ENCODE results near the gene LRIT2.
A peak's percentile ranks its signal among the peaks of the same experiment; 100 is the strongest.

Gene LRIT2

GRCh38 chr10:84205049-84205852, 20.1 kb downstream of the LRIT2 start:
- DNase-seq (ENCODE audit: low read depth), result peak; percentile 50

GRCh38 chr10:84204610-84205009, 20.7 kb downstream of the LRIT2 start:
- no peak for DNase-seq (ENCODE audit: low read depth)

GRCh38 chr10:84204122-84204521, 21.2 kb downstream of the LRIT2 start:
- DNase-seq (ENCODE audit: low read depth), result no peak

GRCh38 chr10:84202349-84202748, 23.0 kb downstream of the LRIT2 start:
- DNase-seq (ENCODE audit: low read depth), result no peak

DNA sequence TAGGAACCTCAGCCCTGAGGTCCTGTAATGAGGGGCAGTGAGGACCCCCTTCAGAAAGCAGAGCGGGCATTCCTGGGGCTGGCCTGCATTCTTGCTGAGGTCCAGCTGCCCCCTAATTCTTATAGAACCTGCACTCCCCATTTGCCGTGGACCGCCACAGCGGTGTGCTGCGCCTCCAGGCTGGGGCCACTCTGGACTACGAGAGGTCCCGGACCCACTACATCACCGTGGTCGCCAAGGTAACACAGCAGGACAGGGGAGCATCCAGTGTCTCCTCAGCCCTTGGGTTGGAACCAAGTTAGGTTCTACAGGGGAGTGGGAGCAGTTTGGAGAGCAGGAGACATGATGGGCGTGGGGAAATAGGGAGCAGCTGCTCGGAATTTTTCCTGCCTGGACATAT, 23.7 kb downstream of the LRIT2 start:
- no peak for DNase-seq (ENCODE audit: low read depth)

DNA sequence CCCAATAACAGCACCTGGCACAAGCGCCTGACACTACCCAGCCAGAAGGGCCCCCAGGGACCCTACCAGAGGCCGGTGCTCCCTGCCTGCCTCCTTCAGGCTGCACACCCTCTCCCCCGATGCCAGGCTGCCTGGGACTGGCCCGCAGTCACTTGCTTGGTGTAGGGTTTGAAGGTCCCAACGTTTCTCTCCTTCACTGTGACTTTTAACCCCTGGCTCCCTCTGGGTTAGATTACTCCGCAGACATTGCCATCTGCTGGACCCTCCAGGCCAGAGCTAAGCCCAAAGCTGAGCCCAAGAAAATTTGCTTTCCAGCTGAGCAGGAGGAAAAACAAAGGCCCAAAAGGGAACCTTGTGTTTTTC, 24.1 kb downstream of the LRIT2 start:
- no peak for DNase-seq (ENCODE audit: low read depth)

DNA sequence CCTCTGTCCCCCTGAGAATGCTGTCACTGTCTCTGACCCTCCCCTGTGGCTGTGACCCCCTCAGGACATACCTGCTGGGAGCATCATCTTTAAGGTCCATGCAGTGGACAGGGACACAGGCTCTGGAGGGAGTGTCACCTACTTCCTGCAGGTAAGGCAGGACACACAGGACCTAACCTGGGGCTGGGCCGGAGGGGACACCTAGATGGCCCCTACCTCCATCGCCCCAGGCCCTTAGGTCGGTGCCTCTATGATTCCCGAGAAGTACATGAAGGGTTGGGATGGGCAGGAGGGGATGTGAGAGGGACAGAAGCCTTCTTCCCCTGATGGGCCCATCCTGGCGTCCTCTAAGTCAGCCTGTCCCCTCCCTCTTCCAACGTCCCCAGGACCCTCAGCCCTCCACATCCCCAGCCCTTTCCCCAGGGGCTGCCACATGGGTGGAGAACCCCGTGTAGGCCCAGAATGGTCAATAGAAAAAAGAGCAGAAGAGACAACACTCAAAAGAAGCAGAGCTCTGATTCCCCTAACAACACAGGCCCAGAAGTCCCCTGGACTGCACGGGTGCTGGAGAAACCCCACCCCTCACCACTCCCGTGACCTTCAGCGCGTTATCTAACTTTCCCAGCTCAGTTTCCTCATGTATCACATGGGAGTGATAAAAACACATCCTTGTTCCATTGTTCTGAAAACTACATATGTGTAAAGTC, 24.7 kb downstream of the LRIT2 start:
- no peak for DNase-seq (ENCODE audit: low read depth)

- no peak for DNase-seq (ENCODE audit: low read depth)
Measured at GRCh38 chr10:84198206-84198915, 27.0 kb downstream of the LRIT2 start.

- DNase-seq (ENCODE audit: low read depth), result no peak
Measured at GRCh38 chr10:84197643-84198042, 27.7 kb downstream of the LRIT2 start.

DNA sequence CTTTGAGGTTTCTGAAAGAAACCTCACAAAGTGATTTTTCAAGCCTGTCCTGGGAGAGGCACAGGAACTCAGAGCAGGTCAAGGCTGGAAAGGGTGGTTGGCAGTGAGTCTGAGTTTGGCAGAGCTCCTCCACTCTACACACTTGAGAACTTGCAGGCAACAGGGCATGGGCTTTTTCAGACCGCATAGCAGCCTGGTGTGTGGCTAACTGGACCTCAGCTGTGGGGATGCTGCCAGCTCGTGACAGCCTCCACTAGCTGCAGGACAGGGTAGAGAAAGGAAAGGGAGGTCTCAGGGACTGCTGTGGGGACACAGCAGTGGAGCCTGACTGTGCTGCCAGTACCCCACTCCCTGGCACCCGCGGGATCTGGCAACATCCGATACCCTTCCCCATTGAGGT, 28.4 kb downstream of the LRIT2 start:
- no peak for DNase-seq (ENCODE audit: low read depth)

DNA sequence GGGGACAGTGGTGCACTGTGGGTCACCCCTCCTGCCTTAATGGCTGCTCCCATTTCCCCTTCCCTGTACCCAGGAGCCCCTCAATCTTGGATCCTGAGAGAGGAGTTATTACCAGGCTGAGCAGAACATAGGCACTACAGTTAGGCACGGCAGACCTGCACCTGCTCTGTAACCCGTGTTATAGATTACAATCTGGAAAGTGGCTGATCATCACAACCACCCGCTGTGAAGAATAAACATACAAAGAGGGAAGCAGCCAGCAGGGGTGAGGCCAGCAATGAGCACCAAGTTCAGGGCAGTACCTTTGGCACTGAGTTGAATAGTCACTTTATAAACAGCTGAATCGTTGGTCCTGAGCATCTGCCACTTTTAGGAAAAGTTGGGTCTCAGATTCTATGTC, 29.3 kb downstream of the LRIT2 start:
- DNase-seq (ENCODE audit: low read depth), result no peak

- no peak for DNase-seq (ENCODE audit: low read depth)
Measured at GRCh38 chr10:84195044-84195830, 30.1 kb downstream of the LRIT2 start.

DNA sequence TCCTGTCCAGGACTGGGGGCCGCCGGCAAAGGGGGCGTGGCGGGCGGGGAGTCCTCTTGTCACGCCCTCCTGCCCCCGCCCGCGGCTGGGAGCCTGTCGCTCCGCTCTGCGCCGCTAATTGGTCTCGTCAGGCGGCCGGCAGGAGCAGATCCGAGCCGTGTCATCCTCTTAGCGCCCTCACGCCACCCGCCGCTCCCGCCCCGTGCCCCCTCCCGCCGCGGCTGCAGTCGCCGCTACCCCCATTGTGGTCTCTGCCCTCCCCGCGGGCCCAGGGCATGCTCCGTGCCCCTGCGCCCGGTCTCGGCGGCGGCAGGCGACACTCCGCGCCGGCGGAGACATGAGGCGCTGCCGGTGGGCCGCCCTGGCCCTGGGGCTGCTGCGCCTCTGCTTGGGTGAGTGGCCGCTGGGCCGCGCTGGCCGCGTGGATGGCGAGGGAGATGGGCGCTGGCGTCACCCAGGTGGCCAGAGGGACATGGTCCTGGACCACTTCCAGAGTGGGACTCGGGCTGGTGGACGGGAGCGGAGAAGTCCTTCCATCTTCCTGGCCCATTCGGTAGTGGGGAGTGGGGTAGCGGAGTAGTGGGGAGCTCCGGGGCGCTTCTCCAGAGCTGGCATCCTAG, 30.8 kb downstream of the LRIT2 start, which contains the start of gene CDHR1:
CDHR1 (plus strand) TSS at position 114 of the 620 bp plus-strand sequence; CDS start at position 338, 224 bp downstream.
- peak; percentile 50 for DNase-seq (ENCODE audit: low read depth)

DNA sequence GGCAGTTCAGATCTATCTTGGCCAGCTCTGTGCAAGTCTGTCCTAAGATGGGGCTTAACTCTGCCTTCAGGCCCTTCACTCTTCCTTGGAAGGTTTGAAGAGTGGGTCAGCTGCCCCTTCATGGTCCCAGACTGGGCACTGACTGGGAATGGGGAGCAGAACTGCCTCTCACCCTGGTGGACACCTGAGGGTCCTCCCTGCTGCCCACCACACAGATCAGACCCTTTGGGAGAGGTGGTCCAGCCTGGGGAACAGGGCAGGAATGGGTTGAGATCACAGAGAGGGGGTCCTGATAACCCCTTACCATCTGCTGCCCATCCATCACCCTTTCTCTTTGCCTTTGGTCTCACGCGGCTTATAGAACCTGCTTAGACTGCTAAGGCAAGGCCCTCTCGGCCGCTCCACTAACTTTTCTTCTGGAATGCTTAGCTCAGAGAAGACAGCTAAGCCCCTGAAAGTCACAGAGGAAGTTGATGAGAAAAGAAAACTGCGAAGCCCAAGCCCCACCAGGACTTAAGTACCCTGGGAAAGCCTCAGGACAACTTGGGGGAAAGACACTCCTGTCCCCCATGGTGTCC, 31.4 kb downstream of the LRIT2 start:
- no peak for DNase-seq (ENCODE audit: low read depth)

DNA sequence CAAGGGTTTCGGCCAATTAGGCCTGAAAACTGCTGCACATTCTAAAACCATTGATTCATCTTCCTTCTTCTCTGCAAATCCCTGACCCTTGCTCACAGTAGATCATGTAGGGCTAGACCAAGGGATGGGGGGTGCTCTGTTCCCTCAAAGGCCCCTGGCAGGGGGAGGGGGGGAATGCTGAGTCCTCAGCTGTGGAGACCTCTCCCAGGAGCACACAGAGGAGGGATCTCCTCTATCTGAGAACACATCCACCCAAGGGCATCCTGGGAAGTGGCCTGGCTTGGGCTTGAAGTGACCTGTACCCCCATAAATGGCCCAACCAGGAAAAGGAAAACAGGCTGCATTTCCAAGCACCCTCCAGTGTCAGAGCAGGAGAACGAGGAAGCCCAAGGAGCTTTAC, 32.0 kb downstream of the LRIT2 start:
- DNase-seq (ENCODE audit: low read depth), result no peak

DNA sequence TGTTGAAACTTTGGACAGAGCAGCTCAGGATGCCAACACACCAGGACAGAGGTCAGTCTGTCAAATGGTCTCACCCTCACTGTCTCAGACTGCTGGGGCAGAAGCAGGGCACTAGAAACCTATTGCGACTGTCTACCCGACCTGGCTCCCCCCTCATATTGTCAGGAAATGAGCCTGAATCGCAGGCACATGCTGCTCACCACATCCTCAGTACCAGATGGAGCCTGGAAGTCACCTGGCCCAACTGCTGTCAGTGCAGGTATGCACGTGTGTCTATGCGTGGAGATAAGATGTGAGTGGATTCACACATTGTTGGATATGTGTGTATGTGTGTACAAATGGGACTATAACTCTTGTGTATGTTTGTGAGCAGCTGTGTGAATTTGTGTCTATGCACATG, 34.2 kb downstream of the LRIT2 start:
- DNase-seq (ENCODE audit: low read depth), result no peak

DNA sequence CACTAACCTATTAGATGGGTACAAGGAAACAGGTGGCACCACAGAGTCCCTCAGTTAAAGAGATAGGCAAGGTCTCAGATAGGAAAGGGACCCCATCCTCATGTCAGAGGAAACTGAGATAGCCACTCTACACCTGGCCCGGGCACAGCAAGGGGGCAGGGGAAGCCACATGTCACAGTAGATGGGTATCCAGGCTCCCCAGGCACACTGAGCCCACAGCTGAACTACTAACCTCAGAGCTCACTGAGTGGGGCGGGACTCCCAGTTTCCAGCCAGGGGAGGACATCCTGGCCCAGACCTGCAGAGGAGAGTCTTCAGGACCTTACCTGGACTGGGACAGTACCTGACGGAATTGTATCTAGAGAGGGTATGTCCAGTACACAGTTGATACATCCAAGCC, 34.7 kb downstream of the LRIT2 start:
- DNase-seq (ENCODE audit: low read depth), result no peak

DNA sequence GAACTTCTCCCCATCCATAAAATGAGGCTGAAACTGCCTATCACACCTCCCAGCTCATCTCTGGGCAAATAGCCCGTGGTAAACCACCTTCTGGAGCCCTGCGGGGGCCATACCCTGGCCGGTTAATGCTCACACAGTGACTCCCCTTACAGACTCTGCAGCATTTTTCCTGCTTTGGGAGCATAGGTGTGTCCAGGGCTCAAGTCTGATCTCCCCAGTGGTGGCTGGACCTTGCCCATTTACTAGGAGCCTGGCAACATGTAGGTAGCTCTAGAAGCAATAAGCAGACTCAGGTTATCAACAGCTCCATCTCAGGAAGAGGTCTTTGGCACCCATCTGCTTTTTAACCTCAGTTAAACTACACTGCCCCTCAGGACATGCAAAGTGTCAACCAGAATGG, 36.5 kb downstream of the LRIT2 start:
- no peak for DNase-seq (ENCODE audit: low read depth)

DNA sequence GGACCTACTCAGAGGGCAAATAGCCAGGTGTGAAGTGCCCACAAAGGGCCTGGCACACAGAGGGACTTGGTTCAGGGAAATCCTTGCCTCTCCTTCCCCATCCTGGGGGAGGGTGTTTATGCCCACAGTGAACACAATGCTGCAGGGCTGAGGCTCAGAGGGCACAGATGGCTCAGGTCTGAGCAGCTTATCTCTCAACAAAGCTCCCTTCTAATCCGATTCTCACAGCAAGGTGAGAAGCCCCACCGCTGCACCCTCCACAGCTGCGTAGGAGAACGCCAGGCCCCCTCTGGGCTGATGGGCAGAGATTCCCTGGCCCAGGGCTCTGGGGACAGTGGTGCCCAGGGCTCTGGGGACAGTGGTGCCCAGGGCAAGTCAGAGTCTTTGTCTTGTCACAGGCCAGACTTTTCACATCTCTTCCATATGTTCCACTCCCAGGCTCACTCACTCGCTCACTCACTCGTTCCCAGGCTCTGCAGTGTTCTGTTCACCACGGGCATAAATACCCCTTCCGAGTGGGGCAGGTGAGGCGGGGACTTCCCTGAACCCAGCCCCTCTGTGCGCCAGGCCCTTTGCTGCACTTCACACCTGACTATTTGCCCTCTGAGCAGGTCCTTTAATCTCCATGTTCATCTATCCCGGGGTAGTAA, 39.7 kb downstream of the LRIT2 start:
- DNase-seq (ENCODE audit: low read depth), result no peak

DNA sequence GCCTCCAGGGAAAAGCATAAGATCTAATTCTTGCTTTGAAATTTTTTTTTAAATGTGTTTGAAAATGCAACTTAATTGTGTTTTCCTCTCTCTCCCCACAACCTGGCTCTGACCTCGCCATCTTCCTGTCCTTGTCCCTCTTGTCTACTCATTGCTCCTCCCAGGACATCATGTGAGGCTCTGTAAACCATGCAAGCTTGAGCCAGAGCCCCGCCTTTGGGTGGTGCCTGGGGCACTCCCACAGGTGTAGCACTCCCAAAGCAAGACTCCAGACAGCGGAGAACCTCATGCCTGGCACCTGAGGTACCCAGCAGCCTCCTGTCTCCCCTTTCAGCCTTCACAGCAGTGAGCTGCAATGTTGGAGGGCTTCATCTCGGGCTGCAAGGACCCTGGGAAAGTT, 40.8 kb downstream of the LRIT2 start:
- no peak for DNase-seq (ENCODE audit: low read depth)

DNA sequence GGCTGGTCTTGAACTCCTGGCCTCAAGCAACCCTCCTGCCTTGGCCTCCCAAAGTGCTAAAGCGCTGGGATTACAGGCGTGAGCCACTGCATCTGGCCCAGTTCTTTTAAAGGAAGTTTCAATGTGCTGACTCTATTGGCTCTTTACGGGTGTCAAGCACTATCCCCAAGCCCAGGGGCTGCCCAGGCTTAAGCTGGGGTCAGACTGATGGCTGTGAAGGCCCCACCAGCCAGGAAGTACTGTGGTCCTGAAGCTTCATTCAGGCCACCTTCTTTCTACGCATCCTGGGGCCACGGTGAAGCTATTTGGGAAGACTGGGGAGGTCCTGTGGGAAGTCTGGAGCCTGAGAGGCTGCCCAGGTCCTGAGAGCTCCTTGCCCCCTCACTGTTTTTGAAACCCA, 43.7 kb downstream of the LRIT2 start:
- DNase-seq (ENCODE audit: low read depth), result no peak
